Sigmoid colon (tissue), 7 donors: ENCODE results near the gene PTPRD. TPM values are rescaled to one million over a fixed set of nuclear protein-coding genes. Genes with fewer than 3 reads are reported as not detected.

Experiments used
- DNase-seq: peaks from one replicate; pipeline ENCODE4 v3.0.0-alpha.2; 2019
- H3K27ac ChIP-seq, 4 donors: fragments of 200-600 bp; sonication (generic); one replicate each; pipeline ENCODE4 v1.5.1; 2016 to 2019; ENCODE audit warnings: mild to moderate bottlenecking in 1 of 4
- H3K27me3 ChIP-seq, 3 donors: fragments of 200-600 bp; sonication (generic); one replicate each; pipeline ENCODE4 v1.5.1; 2019; ENCODE audit warnings: mild to moderate bottlenecking in 1 of 3
- H3K36me3 ChIP-seq, 4 donors: fragments of 200-600 bp; sonication (generic); one replicate each; pipeline ENCODE4 v1.5.1; 2016 to 2019
- H3K4me1 ChIP-seq, 4 donors: fragments of 200-600 bp; sonication (generic); one replicate each; pipeline ENCODE4 v1.5.1; 2017 to 2019
- H3K4me3 ChIP-seq, 4 donors: fragments of 200-600 bp; sonication (generic); one replicate each; pipeline ENCODE4 v1.5.1; 2017 to 2019; ENCODE audit warnings: mild to moderate bottlenecking in 2 of 4, moderate library complexity in 1 of 4
- H3K9me3 ChIP-seq, 4 donors: fragments of 200-600 bp in 3 of 4; sonication (generic) in 3 of 4; one replicate each; pipeline versions ENCODE4 v1.5.1 to v1.6.1; 2013 to 2019
- EP300 ChIP-seq, 4 donors: sonication (generic); formaldehyde crosslinking; IDR thresholded peaks; one replicate each; pipeline ENCODE4 v1.6.1; 2017; ENCODE audit warnings: antibody characterized with exemption in 4 of 4
- POLR2A ChIP-seq, 2 donors: fragments of 450-650 bp; IDR thresholded peaks; one replicate each; pipeline ENCODE4 v1.6.1; 2016; ENCODE audit warnings: antibody characterized with exemption in 2 of 2, mild to moderate bottlenecking in 2 of 2, moderate library complexity in 2 of 2
- POLR2AphosphoS5 ChIP-seq, 4 donors: sonication (generic); formaldehyde crosslinking; IDR thresholded peaks; one replicate each; pipeline ENCODE4 v1.6.1; 2017; ENCODE audit warnings: antibody characterized with exemption in 4 of 4
- WGBS, 2 donors: extraction: QIAGEN DNeasy Blood & Tissue Kit; methylation state at CpG; one replicate each; pipeline ENCODE4 v1.1.7; 2013; 5-methylcytosine and 5-hydroxymethylcytosine counted together
- intact Hi-C: fragments of 100-400 bp; cut with DNase I; formaldehyde crosslinking; loops from one replicate; pipeline ENCODE4 v1.15.1; 2023
- polyA plus RNA-seq, 3 donors: library from polyadenylated mRNA; stranded (reverse); fragments of 200-250 nt; gene quantifications; one replicate each; pipeline ENCODE4 v1.2.3, GENCODE V29; 2013
- total RNA-seq, 4 donors: library from RNA; depleted of rRNA; stranded (reverse); fragments of >200 nt; gene quantifications; one replicate each; pipeline ENCODE4 v1.1.0, GENCODE V29; 2016
- TF ChIP-seq, protein P1 (sequence below), 4 experiments: fragments of 450-650 bp in 3 of 4; fragments of 200-600 bp in 1 of 4; IDR thresholded peaks; one replicate each; pipeline ENCODE4 v1.5.1; 2016 to 2019; ENCODE audit warnings: antibody characterized with exemption in 4 of 4, mild to moderate bottlenecking in 3 of 4, moderate library complexity in 2 of 4
- donor health status: healthy with polysubstance abuse.
- donor health status: Bipolar disorder and iron deficiency.
- donor health status: healthy.

The PTPRD gene
- total and polyA plus RNA-seq, 7 donors, result 1.2 to 18.3 (median 6.3) TPM

DNA sequence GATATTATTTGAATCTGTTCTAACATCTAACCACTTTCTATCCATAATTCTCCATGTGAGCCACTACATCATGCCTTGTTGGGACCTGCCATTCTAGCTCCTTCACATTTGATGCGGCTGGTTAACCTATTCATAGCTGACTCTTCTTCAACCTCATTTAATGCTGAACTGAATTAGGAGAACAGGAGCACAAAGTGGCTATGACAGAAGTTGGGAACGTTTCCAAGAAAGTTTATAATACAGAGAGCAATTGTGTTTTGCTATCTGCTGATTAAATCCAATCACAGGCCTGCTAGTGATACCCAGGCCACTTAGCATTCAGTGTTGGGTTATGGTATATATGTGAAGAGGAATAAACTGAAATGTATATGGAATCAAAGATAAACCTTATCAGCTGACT, 440.3 kb downstream of the PTPRD start:
- no peaks in the 10 kb centered on the region for H3K9me3 ChIP-seq
- intact Hi-C loops, result no loop called here
- WGBS, 2 donors, result 51 to 70% methylated on average over 2 of the region's 2 CpGs

DNA sequence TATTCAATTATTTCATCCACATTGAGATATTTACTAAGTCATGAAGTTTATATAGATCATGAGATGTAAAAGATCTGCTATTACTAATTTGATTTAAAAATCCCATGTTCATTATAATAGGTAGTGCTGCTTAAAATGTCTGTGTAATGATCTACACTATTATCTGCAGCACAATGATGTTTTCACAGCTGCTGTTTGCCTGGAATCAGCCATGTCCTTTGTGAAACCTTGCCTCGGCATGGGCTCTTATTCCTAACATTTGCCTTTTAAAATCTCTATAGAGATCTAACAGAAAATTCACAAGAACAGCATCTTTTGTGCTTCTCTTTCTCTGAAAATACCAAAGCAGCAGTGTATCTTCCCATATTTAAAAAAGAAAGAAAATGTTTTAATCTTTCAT, 444.6 kb downstream of the PTPRD start:
- DNase-seq, result no peak
- Histone ChIP-seq H3K27ac (no peak overlapping the region), H3K4me1 (no peaks in the 10 kb centered on the region), H3K4me3 (no peak overlapping the region), H3K36me3 (no peaks in the 10 kb centered on the region), H3K9me3 (no peaks in the 10 kb centered on the region), H3K27me3 (no peaks in the 10 kb centered on the region)
- TF ChIP-seq, protein P1, sequence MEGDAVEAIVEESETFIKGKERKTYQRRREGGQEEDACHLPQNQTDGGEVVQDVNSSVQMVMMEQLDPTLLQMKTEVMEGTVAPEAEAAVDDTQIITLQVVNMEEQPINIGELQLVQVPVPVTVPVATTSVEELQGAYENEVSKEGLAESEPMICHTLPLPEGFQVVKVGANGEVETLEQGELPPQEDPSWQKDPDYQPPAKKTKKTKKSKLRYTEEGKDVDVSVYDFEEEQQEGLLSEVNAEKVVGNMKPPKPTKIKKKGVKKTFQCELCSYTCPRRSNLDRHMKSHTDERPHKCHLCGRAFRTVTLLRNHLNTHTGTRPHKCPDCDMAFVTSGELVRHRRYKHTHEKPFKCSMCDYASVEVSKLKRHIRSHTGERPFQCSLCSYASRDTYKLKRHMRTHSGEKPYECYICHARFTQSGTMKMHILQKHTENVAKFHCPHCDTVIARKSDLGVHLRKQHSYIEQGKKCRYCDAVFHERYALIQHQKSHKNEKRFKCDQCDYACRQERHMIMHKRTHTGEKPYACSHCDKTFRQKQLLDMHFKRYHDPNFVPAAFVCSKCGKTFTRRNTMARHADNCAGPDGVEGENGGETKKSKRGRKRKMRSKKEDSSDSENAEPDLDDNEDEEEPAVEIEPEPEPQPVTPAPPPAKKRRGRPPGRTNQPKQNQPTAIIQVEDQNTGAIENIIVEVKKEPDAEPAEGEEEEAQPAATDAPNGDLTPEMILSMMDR (IDR thresholded peaks at IDR 0.05), result no peak
- TF ChIP-seq POLR2AphosphoS5 (IDR thresholded peaks at IDR 0.05), result no peak
- TF ChIP-seq EP300 (IDR thresholded peaks at IDR 0.05), result no peak
- no peak for TF ChIP-seq POLR2A (IDR thresholded peaks at IDR 0.05)
- WGBS, 2 donors, result 26 to 63% methylated on average over 1 of the region's 1 CpG
- intact Hi-C loops, result no loop called here

More for the DNA sequence above, 440.3 kb downstream of the PTPRD start:
- H3K27ac ChIP-seq, result no peak overlapping the region
- H3K27me3 ChIP-seq, result no peaks in the 10 kb centered on the region
- DNase-seq, result no peak
- no peaks in the 10 kb centered on the region for H3K36me3 ChIP-seq
- TF ChIP-seq POLR2A (IDR thresholded peaks at IDR 0.05) (no peak), POLR2AphosphoS5 (IDR thresholded peaks at IDR 0.05) (no peak), EP300 (IDR thresholded peaks at IDR 0.05) (no peak)
- TF ChIP-seq, protein P1 (IDR thresholded peaks at IDR 0.05), result no peak
- H3K4me3 ChIP-seq, result no peak overlapping the region
- no peaks in the 10 kb centered on the region for H3K4me1 ChIP-seq

DNA sequence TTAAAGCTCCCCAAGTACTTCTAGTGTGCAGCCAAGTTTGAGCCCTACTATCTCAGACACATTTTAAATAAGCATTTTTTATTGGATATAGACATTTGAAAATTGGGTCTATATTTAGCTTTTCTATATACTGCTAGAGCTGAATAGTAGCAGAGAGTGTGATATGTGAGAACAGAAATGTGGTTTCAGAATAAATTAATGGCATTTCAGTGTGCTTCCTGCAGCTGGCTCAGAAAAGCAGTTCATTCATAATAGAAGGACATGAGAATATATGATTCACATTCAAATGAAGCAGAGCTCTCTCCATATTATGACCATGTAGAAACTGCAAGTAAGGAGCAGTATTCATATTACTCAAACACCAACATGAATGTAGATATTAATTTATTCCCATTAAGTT, 464.0 kb downstream of the PTPRD start:
- intact Hi-C loops, result no loop called here
- H3K27ac ChIP-seq, result no peak overlapping the region
- H3K36me3 ChIP-seq, result no peaks in the 10 kb centered on the region
- H3K4me1 ChIP-seq, result no peaks in the 10 kb centered on the region
- H3K4me3 ChIP-seq, result no peak overlapping the region
- H3K27me3 ChIP-seq, result no peaks in the 10 kb centered on the region
- TF ChIP-seq EP300 (IDR thresholded peaks at IDR 0.05), result no peak
- no peak for TF ChIP-seq POLR2AphosphoS5 (IDR thresholded peaks at IDR 0.05)
- TF ChIP-seq, protein P1 (IDR thresholded peaks at IDR 0.05), result no peak
- no peak for TF ChIP-seq POLR2A (IDR thresholded peaks at IDR 0.05)
- no peak for DNase-seq
- no peaks in the 10 kb centered on the region for H3K9me3 ChIP-seq

DNA sequence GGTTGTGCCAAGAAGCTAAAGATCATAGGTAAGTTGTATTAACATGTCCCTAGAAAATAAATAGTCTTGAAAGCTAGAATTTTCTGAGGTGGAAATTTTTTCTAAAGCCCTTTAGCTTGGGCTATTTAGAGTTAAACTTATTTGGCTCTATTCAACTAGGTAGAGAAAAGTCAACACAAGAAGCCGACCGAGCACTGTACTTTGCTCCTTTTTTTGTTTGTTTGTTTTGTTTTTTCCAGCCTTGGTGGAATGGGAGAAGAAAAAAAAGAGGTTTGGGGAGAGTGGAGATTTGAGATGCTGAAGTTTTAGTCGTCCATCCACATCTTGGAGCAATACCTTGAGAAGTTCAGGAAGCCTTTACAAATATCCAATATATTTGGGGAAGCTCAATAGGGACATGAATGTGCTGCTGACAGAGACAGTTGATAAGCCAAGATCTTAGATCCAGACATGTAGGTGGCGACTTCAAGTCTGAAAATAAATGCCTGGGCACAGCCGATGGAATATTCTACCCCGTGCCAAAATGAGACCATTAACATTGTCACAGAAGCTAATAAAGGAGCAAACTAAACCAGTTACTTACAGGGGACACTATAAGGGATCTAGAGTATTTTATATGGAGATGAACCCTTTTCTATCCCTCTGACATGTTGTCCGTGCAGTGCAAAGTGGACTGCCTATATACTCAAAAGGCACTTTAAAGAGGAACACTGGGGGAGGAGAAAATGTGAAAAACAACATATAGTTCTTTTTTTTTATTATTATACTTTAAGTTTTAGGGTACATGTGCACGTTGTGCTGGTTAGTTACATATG, 466.1 kb downstream of the PTPRD start:
- no peak overlapping the region for H3K27ac ChIP-seq
- no peaks in the 10 kb centered on the region for H3K36me3 ChIP-seq
- 48 to 70% methylated on average over 8 of the region's 8 CpGs for WGBS, 2 donors
- TF ChIP-seq, protein P1 (IDR thresholded peaks at IDR 0.05), result no peak
- TF ChIP-seq POLR2AphosphoS5 (IDR thresholded peaks at IDR 0.05) (no peak), EP300 (IDR thresholded peaks at IDR 0.05) (no peak), POLR2A (IDR thresholded peaks at IDR 0.05) (no peak)
- H3K27me3 ChIP-seq, result no peaks in the 10 kb centered on the region
- H3K4me1 ChIP-seq, result no peaks in the 10 kb centered on the region
- intact Hi-C loops, result no loop called here
- no peak overlapping the region for H3K4me3 ChIP-seq
- no peak for DNase-seq
- H3K9me3 ChIP-seq, result no peaks in the 10 kb centered on the region

DNA sequence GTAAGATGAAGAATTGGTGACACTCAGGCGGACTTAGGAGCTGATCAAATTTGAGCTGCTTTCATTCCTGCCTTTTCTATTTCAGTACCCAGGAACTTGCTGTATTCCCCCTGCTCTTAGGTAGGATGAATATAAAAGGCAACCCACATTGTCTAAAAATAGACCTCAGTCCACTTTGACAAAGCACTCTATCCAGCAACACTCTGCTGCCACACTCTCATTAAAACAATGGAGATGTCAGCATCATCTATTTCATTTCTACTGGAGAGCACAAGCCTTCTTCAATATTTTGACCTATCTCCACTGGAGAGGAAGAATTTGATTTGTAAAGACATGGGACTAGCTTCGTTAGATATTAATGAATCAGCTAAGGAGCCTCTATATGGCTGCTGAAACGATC, 468.4 kb downstream of the PTPRD start:
- no peak overlapping the region for H3K4me3 ChIP-seq
- H3K9me3 ChIP-seq, result no peaks in the 10 kb centered on the region
- no peaks in the 10 kb centered on the region for H3K36me3 ChIP-seq
- intact Hi-C loops, result no loop called here
- no peak for DNase-seq
- H3K27ac ChIP-seq, result no peak overlapping the region
- no peaks in the 10 kb centered on the region for H3K4me1 ChIP-seq
- WGBS, 2 donors, result 71 to 75% methylated on average over 3 of the region's 3 CpGs
- TF ChIP-seq, protein P1 (IDR thresholded peaks at IDR 0.05), result no peak
- TF ChIP-seq EP300 (IDR thresholded peaks at IDR 0.05), result no peak
- no peak for TF ChIP-seq POLR2A (IDR thresholded peaks at IDR 0.05)
- no peak for TF ChIP-seq POLR2AphosphoS5 (IDR thresholded peaks at IDR 0.05)
- no peaks in the 10 kb centered on the region for H3K27me3 ChIP-seq
